Parathyroid adenoma (tissue), 2 donors: ENCODE data around the gene NDUFAF2.

Source experiments
- H2AFZ ChIP-seq: fragments of 300-600 bp; sonication (generic); one replicate; pipeline ENCODE4 v1.7.0; 2017; ENCODE audit warnings: antibody characterized with exemption, mild to moderate bottlenecking
- H3K27ac ChIP-seq: fragments of 300-600 bp; sonication (generic); one replicate; pipeline ENCODE4 v1.7.0; 2017
- H3K27me3 ChIP-seq: fragments of 300-600 bp; sonication (generic); one replicate; pipeline ENCODE4 v1.7.0; 2017; ENCODE audit warnings: low read length; ENCODE audit not compliant: control insufficient read depth, insufficient read depth
- H3K36me3 ChIP-seq: fragments of 300-600 bp; sonication (generic); one replicate; pipeline ENCODE4 v1.7.0; 2017; ENCODE audit warnings: low read length; ENCODE audit not compliant: control insufficient read depth, insufficient read depth
- H3K4me1 ChIP-seq: fragments of 300-600 bp; sonication (generic); one replicate; pipeline ENCODE4 v1.7.0; 2017; ENCODE audit warnings: control low read depth
- H3K4me2 ChIP-seq: fragments of 300-600 bp; sonication (generic); one replicate; pipeline ENCODE4 v1.7.0; 2017; ENCODE audit warnings: low read length
- H3K4me3 ChIP-seq: fragments of 300-600 bp; sonication (generic); one replicate; pipeline ENCODE4 v1.7.0; 2017; ENCODE audit warnings: low read depth, low read length
- H3K79me2 ChIP-seq: fragments of 300-600 bp; sonication (generic); one replicate; pipeline ENCODE4 v1.7.0; 2017; ENCODE audit warnings: control low read depth
- H3K9ac ChIP-seq: fragments of 300-600 bp; sonication (generic); one replicate; pipeline ENCODE4 v1.7.0; 2017; ENCODE audit warnings: mild to moderate bottlenecking
- H3K9me3 ChIP-seq: fragments of 300-600 bp; sonication (generic); one replicate; pipeline ENCODE4 v1.7.0; 2017; ENCODE audit warnings: low read length; ENCODE audit not compliant: control insufficient read depth
- CTCF ChIP-seq: fragments of 300-600 bp; sonication (generic); IDR thresholded peaks from one replicate; pipeline ENCODE4 v1.7.0; 2017; ENCODE audit warnings: antibody characterized with exemption, mild to moderate bottlenecking
- donor health status: primary hyperparathyroidism.

Gene NDUFAF2

GRCh38 chr5:61162832-61163567 lies 218.0 kb downstream of the NDUFAF2 start:
- Histone ChIP-seq H3K4me3 (peak overlapping the region; percentile 87), H3K27ac (peak overlapping the region; percentile 94), H3K79me2 (peaks cover 2% of the 10 kb centered on the region), H2AFZ (peak overlapping the region; percentile 96), H3K36me3 (no peaks in the 10 kb centered on the region), H3K4me2 (peak overlapping the region; percentile 95), H3K27me3 (no peaks in the 10 kb centered on the region), H3K9me3 (no peaks in the 10 kb centered on the region), H3K4me1 (peaks cover 11% of the 10 kb centered on the region), H3K9ac (peak overlapping the region; percentile 77)
- no peak for TF ChIP-seq CTCF

DNA sequence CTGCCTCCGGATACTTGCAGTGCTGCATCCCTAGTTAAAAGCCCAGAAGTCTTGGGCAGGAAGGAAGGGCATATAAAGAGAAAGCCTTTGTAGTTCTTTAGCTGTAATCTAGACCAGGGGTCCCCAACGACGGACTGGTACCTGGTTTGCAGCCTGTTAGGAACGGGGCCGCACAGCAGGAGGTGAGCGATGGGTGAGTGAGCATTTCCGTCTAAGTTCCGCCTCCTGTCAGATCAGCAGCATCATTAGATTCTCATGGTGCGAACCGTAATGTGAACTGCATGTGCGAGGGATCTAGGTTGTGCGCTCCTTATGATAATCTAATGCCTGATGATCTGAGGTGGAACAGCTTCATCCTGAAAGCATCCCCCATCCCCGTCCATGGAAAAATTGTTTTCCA lies 218.9 kb downstream of the NDUFAF2 start:
- no peak overlapping the region for H3K9ac ChIP-seq
- TF ChIP-seq CTCF, result no peak
- peaks cover 2% of the 10 kb centered on the region for H3K79me2 ChIP-seq
- peak overlapping the region; percentile 87 for H3K4me3 ChIP-seq
- H3K36me3 ChIP-seq, result no peaks in the 10 kb centered on the region
- no peaks in the 10 kb centered on the region for H3K9me3 ChIP-seq
- peak overlapping the region; percentile 95 for H3K4me2 ChIP-seq
- H3K4me1 ChIP-seq, result peaks cover 16% of the 10 kb centered on the region
- no peaks in the 10 kb centered on the region for H3K27me3 ChIP-seq
- no peak overlapping the region for H2AFZ ChIP-seq
- peak overlapping the region; percentile 94 for H3K27ac ChIP-seq

- Histone ChIP-seq H3K9ac (no peak overlapping the region), H3K36me3 (no peaks in the 10 kb centered on the region), H3K4me3 (no peak overlapping the region), H3K4me2 (no peak overlapping the region), H3K79me2 (peaks cover 2% of the 10 kb centered on the region), H3K9me3 (no peaks in the 10 kb centered on the region), H3K27me3 (no peaks in the 10 kb centered on the region), H3K4me1 (peaks cover 21% of the 10 kb centered on the region), H2AFZ (no peak overlapping the region), H3K27ac (no peak overlapping the region)
- TF ChIP-seq CTCF, result peak; percentile 75
Measured at GRCh38 chr5:61167382-61167781, 222.4 kb downstream of the NDUFAF2 start.

GRCh38 chr5:61168951-61169350 lies 223.9 kb downstream of the NDUFAF2 start:
- no peaks in the 10 kb centered on the region for H3K36me3 ChIP-seq
- no peak for TF ChIP-seq CTCF
- peaks cover 2% of the 10 kb centered on the region for H3K79me2 ChIP-seq
- no peaks in the 10 kb centered on the region for H3K27me3 ChIP-seq
- H3K4me2 ChIP-seq, result no peak overlapping the region
- H3K9me3 ChIP-seq, result no peaks in the 10 kb centered on the region
- no peak overlapping the region for H3K9ac ChIP-seq
- no peak overlapping the region for H3K27ac ChIP-seq
- H2AFZ ChIP-seq, result peak overlapping the region; percentile 4
- no peak overlapping the region for H3K4me3 ChIP-seq
- H3K4me1 ChIP-seq, result peaks cover 18% of the 10 kb centered on the region

DNA sequence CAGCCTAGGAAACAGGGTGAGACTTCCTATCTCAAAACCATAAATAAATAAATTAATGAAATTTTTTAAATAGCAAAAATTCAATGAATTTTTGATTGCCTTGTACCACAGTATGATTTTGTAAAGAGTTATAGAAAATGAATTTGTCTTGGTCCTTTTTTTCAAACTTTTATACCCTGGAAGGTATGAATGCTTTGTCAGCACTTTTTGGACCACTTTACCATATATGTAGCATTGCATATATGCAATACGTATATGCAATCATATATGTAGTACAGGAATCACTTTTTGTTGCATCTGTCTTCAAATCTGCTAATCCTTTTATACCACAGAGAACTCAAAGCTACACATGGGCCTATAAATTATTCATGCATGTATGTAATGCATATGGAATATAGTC lies 226.5 kb downstream of the NDUFAF2 start:
- Histone ChIP-seq H3K9ac (no peak overlapping the region), H2AFZ (no peak overlapping the region), H3K4me3 (no peak overlapping the region), H3K79me2 (no peaks in the 10 kb centered on the region), H3K4me1 (peaks cover 16% of the 10 kb centered on the region), H3K4me2 (no peak overlapping the region), H3K27ac (no peak overlapping the region), H3K27me3 (no peaks in the 10 kb centered on the region), H3K9me3 (no peaks in the 10 kb centered on the region), H3K36me3 (no peaks in the 10 kb centered on the region)
- no peak for TF ChIP-seq CTCF
